ENCODE measurements around the gene MRPL39.

The MRPL39 gene

GRCh38 chr21:25536752-25537151 is 70.5 kb downstream of the MRPL39 start:
- DNase-seq (ENCODE audit: low spot score) = no peak

GRCh38 chr21:25535849-25536248 is 71.4 kb downstream of the MRPL39 start:
- DNase-seq (ENCODE audit: low spot score) = no peak
